Mesothelial cell of epicardium (in vitro differentiated cells): ENCODE results near the gene UBA52. TPM values are rescaled to one million over a fixed set of nuclear protein-coding genes. Genes with fewer than 3 reads are reported as not detected.

Experiments
- DNase-seq, 2 experiments: peaks; one replicate each; pipeline ENCODE4 v3.0.0; 2021; ENCODE audit warnings: low spot score in 2 of 2; ENCODE audit not compliant: unreplicated experiment in 2 of 2
- H3K27ac Mint-ChIP-seq: 2 replicates; pipeline ENCODE4 v1.8.0; 2021; ENCODE audit warnings: mixed read lengths
- H3K27me3 Mint-ChIP-seq: 2 replicates; pipeline ENCODE4 v1.8.0; 2021; ENCODE audit warnings: low read depth, mixed read lengths
- H3K36me3 Mint-ChIP-seq: 2 replicates; pipeline ENCODE4 v1.8.0; 2021; ENCODE audit warnings: mixed read lengths
- H3K4me1 Mint-ChIP-seq: 2 replicates; pipeline ENCODE4 v1.8.0; 2021; ENCODE audit warnings: mixed read lengths
- H3K4me3 Mint-ChIP-seq: 2 replicates; pipeline ENCODE4 v1.8.0; 2021; ENCODE audit warnings: mild to moderate bottlenecking, moderate library complexity, mixed read lengths
- H3K9me3 Mint-ChIP-seq: 2 replicates; pipeline ENCODE4 v1.8.0; 2021; ENCODE audit warnings: mixed read lengths
- total RNA-seq: library from RNA; stranded (reverse); gene quantifications from 3 replicates; pipeline ENCODE4 v1.2.1, GENCODE V29; 2021
- TF ChIP-seq, protein P1 (sequence below): fragments of 200-600 bp; sonication (generic); IDR thresholded peaks from one replicate; pipeline ENCODE4 v1.5.0; 2021; ENCODE audit warnings: antibody characterized with exemption; ENCODE audit not compliant: unreplicated experiment

UBA52 gene
- total RNA-seq, 1 donor from 2014 or later = 846 TPM

DNA sequence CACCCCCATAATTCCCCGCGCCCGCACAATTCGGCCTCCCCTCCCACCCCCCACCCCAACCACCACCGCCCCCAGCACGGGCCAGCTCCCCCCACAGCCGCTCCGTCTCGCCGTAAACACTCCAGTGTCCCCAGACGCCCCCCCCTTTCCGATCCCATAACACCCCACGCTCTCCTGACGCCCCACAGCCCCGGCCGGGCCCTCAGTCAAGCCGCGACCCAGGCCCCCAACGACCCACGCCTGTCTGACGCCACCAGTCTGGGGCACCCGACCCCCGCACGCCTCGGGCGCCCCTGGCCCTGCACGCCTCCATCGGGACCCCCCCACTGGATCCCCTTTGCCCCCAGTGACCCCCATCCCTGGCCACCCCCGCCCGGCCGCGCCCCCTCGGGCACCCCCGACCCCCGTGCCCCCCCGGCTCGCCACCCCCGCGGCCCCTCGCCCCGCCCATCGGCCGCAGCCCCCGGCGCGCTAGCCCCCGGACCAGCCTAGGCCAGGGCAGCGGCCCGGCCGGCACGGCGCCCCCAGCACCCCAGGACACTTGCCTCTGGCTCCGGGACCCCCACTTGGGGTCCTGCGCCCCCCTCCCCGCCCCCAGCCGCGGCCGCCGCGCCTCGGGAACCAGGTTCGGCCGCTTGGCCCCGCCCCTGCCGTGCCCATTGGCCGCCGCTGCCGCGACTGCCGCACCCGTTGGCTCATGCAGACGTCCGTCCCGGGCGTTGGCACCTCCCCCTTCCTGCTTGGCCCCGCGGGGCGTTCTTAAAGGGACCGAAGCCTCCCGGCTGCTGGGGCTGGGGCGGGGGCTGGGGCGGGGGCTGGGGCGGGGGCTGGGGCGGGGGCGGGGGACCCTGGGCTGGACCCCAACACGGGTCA is 28.5 kb upstream of the UBA52 start, which contains the start of gene FKBP8:
Gene FKBP8, minus strand, starts transcription at position 633 of the 873 bp plus-strand sequence. CDS start 1,603 bp downstream, outside the sequence.
- Mint-ChIP-seq H3K4me3 (peak within 1 kb of the TSS; percentile 83), H3K4me1 (peaks cover 10% of the 10 kb centered on the region), H3K36me3 (no peaks in the 10 kb centered on the region), H3K9me3 (no peaks in the 10 kb centered on the region), H3K27me3 (no peaks in the 10 kb centered on the region), H3K27ac (peak within 1 kb of the TSS; percentile 86)
- TF ChIP-seq, protein P1, sequence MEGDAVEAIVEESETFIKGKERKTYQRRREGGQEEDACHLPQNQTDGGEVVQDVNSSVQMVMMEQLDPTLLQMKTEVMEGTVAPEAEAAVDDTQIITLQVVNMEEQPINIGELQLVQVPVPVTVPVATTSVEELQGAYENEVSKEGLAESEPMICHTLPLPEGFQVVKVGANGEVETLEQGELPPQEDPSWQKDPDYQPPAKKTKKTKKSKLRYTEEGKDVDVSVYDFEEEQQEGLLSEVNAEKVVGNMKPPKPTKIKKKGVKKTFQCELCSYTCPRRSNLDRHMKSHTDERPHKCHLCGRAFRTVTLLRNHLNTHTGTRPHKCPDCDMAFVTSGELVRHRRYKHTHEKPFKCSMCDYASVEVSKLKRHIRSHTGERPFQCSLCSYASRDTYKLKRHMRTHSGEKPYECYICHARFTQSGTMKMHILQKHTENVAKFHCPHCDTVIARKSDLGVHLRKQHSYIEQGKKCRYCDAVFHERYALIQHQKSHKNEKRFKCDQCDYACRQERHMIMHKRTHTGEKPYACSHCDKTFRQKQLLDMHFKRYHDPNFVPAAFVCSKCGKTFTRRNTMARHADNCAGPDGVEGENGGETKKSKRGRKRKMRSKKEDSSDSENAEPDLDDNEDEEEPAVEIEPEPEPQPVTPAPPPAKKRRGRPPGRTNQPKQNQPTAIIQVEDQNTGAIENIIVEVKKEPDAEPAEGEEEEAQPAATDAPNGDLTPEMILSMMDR = no peak
- DNase-seq = peak; percentile 92 to 96

DNA sequence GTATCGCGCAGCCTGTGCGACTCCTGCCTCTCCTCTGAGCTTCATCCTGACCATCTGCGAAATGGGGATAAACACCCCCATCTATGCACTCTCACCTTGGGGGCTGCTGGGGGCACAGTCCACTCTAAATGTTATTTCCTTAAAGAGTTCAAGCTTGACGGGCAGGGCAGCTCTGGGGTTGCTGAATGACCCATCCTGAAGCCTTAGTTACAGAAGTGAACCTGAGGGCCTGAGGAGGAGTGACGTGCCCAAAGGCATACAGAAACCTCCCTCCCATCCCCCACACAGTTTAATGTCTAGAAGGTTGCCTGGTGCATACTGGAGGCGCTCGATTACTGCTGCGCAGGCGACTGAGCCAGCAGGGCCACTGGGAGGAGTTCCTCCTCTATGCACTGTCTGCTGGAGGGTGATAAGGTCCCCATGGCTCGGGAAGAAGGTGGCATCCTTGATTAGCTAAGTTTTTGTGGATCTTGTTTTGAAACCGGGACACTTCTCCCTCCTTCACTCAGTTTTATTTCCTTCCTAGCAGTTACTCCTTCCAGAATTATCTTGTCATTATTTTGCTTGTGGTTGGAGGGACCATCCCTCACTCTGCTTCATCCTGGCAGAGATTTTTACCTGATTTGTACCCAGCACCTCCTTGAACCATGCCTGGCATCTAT is 27.7 kb upstream of the UBA52 start:
- TF ChIP-seq, protein P1 = no peak
- Mint-ChIP-seq H3K27me3 (no peaks in the 10 kb centered on the region), H3K4me1 (peaks cover 10% of the 10 kb centered on the region), H3K9me3 (no peaks in the 10 kb centered on the region), H3K36me3 (no peaks in the 10 kb centered on the region), H3K4me3 (peak overlapping the region; percentile 72), H3K27ac (peak overlapping the region; percentile 71)
- DNase-seq = no peak

GRCh38 chr19:18551631-18552030 is 20.0 kb upstream of the UBA52 start:
- H3K36me3 Mint-ChIP-seq = no peaks in the 10 kb centered on the region

GRCh38 chr19:18557411-18558201 is 14.1 kb upstream of the UBA52 start, which contains the start of gene KXD1:
Gene KXD1, plus strand, starts transcription at chr19:18557870. Its CDS starts 4,187 bp downstream, at chr19:18562057.
- Mint-ChIP-seq H3K9me3 (no peaks in the 10 kb centered on the region), H3K27ac (peak within 1 kb of the TSS; percentile 98), H3K4me1 (peaks cover 8% of the 10 kb centered on the region), H3K36me3 (peaks cover 2% of the 10 kb centered on the region), H3K27me3 (no peaks in the 10 kb centered on the region), H3K4me3 (peak within 1 kb of the TSS; percentile 91)
- peak; percentile 82 to 85 for DNase-seq
- TF ChIP-seq, protein P1 = no peak

More at GRCh38 chr19:18551631-18552030, 20.0 kb upstream of the UBA52 start:
- H3K27ac Mint-ChIP-seq = no peak overlapping the region
- H3K9me3 Mint-ChIP-seq = no peaks in the 10 kb centered on the region
- no peak for DNase-seq
- H3K4me1 Mint-ChIP-seq = no peaks in the 10 kb centered on the region
- no peak overlapping the region for H3K4me3 Mint-ChIP-seq
- H3K27me3 Mint-ChIP-seq = no peaks in the 10 kb centered on the region
- TF ChIP-seq, protein P1 = no peak

- TF ChIP-seq, protein P1 = no peak
- no peaks in the 10 kb centered on the region for H3K9me3 Mint-ChIP-seq
- peaks cover 6% of the 10 kb centered on the region for H3K36me3 Mint-ChIP-seq
- peak overlapping the region; percentile 98 for H3K27ac Mint-ChIP-seq
- no peaks in the 10 kb centered on the region for H3K27me3 Mint-ChIP-seq
- DNase-seq = no peak
- peak overlapping the region; percentile 91 for H3K4me3 Mint-ChIP-seq
- H3K4me1 Mint-ChIP-seq = peaks cover 8% of the 10 kb centered on the region
These were observed 13.5 kb upstream of the UBA52 start for GRCh38 chr19:18558202-18558555.
